NT2/D1 (cell line): ENCODE measurements around the gene RP9.

Source experiments
- SUZ12 ChIP-seq: IDR thresholded peaks from 2 replicates; pipeline ENCODE4 v1.6.1; 2011; ENCODE audit not compliant: insufficient read length, insufficient read depth; ENCODE audit errors: extremely low read depth
- YY1 ChIP-seq: IDR thresholded peaks from 2 replicates; pipeline ENCODE4 v1.6.1; 2011; ENCODE audit not compliant: insufficient read length, insufficient read depth
- ZNF274 ChIP-seq: IDR thresholded peaks from 2 replicates; pipeline ENCODE4 v1.6.1; 2011; ENCODE audit warnings: mild to moderate bottlenecking, low read depth, low read length

DNA sequence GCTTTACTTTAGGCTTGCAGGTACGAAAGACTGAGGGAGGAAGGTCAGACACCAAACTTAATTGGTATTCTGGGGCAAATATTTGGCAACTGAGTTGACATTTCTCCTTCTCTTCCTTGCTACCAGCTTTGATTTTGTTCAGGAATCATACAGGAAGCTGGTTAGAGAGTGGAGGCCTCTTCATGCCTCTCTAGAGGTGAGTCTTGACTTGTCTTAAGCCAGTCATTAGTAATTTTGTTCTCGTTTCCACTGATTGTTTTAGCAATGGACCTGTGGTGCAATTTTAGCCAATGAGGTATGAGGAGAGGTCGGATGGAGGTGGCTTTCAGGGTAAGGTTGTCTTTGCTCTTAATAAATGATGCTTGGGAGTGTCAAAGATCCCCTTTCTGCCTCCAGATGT is 2.4 kb upstream of the RP9 start:
- TF ChIP-seq SUZ12 (no peak), ZNF274 (no peak), YY1 (no peak)
